KBM-7 (cell line): ENCODE data around the gene SCRN1.

Experiments used
- DNase-seq: peaks from one replicate; pipeline ENCODE4 v3.0.0-alpha.2; 2015
- in situ Hi-C: fragments of 300-500 bp; cut with MboI; formaldehyde crosslinking; loops from 2 replicates; pipeline ENCODE4 v1.14.3; 2020; ENCODE audit warnings: low sequenced_read_pairs, low pct_unique_long_range_greater_than_20kb, mixed read lengths

SCRN1 gene, protein sequence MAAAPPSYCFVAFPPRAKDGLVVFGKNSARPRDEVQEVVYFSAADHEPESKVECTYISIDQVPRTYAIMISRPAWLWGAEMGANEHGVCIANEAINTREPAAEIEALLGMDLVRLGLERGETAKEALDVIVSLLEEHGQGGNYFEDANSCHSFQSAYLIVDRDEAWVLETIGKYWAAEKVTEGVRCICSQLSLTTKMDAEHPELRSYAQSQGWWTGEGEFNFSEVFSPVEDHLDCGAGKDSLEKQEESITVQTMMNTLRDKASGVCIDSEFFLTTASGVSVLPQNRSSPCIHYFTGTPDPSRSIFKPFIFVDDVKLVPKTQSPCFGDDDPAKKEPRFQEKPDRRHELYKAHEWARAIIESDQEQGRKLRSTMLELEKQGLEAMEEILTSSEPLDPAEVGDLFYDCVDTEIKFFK

GRCh38 chr7:29989257-29989995 lies at the start of gene SCRN1:
Gene SCRN1 (minus strand): TSS chr7:29989801. CDS start chr7:29969067, 20,734 bp downstream.
- in situ Hi-C loops = no loop called here

GRCh38 chr7:30038196-30038980 lies 48.8 kb upstream of the SCRN1 start:
- in situ Hi-C loops = no loop called here
- no peak for DNase-seq

More at GRCh38 chr7:29989257-29989995, at the start of gene SCRN1:
- peak; percentile 54 for DNase-seq

DNA sequence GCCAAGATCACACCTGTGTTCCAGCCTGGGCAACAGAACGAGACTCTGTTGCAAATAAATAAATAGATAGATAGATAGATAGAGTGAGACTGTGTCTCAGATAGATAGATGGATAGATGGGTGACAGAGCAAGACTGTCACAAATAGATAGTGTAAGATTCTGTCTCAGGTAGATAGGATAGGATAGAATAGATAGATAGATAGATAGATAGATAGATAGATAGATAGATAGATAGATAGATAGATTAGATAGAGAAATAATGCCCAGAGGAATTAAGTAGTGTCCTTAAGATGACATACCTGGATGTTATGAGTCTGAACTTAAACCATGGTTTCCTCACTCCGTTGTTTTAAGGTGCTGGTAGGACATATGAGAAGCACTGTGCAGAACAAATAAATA lies 46.6 kb upstream of the SCRN1 start:
- DNase-seq = no peak
- in situ Hi-C loops = no loop called here

DNA sequence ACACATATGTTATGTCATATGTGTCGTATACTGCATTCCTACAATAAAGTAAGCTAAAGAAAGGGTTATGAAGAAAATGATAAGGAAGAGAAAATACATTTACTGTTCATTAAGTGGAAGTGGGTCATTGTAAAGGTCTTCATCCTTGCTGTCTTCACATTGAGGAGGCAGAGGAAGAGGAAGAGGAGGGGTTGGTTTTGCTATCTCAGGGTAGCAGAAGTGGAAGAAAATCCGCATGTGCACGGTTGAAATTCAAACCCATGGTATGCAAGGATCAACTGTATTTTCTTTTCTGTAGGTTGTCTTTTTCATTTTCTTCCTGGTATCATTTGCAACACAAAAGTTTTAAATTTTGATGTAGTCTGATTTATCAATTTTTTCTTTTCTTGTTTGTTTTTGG lies 44.9 kb upstream of the SCRN1 start:
- in situ Hi-C loops = no loop called here
- peak; percentile 11 for DNase-seq

DNA sequence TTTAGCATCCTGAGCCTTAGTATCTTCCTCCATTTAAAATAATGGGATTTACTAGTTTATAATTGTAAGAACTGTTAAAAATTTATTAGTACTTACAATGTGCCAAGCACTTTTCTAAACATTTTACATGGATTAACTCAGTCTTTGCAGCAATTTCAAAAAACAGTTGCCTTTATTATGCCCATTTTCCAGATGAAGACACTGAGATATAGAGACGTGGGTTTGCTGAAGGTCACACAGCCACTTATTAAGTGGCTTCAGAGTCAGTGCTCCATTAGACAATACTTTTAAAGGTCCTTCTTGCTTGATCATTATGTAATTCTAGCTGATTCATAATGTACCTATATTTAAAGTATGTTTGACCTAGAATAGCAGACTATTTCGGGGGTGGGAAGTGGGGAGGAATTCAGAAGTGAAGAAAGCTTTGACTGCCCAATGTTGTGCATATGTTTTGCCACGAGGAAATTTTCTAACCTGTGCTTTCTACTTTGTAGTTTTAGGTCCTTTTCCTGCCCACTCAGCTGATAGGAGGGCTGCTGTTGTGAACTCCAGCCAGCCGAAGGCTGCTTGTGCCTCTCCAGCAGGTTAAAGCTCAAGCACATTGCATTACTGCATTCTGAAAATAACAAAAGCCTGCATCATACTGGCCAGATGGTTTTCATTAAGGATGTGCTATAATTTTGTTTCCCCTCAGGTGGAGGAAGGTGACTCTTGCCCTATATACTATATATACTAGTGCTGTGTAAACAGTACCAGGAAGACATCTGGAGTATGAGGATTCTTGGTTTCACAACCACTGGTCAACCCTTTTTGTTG lies 42.9 kb upstream of the SCRN1 start:
- in situ Hi-C loops = no loop called here
- no peak for DNase-seq

DNA sequence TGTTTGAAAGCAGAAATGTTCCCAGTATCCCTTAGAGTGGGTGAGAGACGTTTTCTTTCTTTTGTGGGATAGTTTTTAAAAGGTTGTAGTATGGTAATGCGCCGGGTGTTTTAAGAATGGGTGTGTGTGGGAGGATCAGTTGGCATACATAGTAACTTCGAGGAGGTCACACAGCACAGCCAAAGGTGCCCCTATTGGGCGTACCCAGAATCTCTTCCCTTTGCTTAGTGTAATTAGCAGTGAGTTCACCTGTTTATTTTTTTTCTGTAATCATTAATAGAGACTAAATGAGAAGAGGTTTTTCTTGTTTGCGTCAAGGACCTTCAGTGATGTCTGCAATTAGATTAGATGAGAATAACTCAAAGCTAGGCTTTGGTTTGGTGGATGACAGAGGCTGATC lies 40.1 kb upstream of the SCRN1 start:
- in situ Hi-C loops = no loop called here
- peak; percentile 34 for DNase-seq

DNA sequence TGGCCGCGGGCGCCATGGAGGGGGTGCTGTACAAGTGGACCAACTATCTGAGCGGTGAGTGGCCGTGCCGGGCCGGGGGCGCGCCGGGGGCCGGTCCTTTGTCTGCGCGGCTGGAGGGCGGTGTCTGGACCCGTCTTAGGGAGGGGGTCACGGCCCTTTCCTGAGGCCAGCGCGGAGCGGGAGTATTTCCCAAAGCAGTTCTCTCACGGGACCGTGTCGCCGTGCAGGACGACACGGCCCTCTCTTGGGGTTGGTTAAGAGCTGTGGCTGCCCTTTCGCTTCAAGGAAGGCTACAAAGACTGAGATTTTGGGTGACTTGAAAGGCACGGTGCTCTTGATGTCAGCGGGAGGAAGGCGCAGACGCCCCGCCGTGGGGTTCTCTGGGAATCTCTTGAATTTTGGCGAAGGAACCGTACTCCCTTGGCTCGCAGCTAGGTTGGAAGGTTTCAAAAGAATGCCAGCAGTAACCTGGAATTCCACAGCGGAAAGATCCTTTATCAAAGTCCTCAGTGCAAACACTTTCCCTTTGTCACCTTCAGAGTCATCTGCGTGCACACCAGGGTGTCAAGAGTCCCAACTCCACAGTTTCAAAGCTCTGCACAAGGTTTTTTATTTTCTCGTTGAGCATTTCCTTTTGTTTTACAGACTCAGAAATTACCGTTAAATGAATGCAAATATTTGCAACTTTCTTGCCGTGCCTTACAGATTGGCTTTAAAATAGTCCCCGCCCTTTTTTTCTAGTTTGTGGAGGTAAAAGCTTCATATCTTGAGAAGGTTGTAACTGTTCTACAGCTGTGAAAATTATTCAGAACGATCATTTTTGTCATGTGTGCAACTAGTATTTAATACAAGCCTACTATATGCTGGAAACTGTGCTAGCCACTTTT lies 39.4 kb upstream of the SCRN1 start:
- in situ Hi-C loops = no loop called here
- peak; percentile 61 for DNase-seq

- peak; percentile 93 for DNase-seq
- in situ Hi-C loops = no loop called here
Measured at GRCh38 chr7:30028216-30028748, 38.7 kb upstream of the SCRN1 start, which contains the start of gene PLEKHA8. Gene PLEKHA8 (plus strand): TSS chr7:30028412. CDS start chr7:30028763, 351 bp downstream.

- in situ Hi-C loops = no loop called here
- no peak for DNase-seq
Measured at GRCh38 chr7:30027740-30028215, 38.2 kb upstream of the SCRN1 start.

- in situ Hi-C loops = no loop called here
- DNase-seq = no peak
Measured at GRCh38 chr7:30027065-30027456, 37.5 kb upstream of the SCRN1 start.

DNA sequence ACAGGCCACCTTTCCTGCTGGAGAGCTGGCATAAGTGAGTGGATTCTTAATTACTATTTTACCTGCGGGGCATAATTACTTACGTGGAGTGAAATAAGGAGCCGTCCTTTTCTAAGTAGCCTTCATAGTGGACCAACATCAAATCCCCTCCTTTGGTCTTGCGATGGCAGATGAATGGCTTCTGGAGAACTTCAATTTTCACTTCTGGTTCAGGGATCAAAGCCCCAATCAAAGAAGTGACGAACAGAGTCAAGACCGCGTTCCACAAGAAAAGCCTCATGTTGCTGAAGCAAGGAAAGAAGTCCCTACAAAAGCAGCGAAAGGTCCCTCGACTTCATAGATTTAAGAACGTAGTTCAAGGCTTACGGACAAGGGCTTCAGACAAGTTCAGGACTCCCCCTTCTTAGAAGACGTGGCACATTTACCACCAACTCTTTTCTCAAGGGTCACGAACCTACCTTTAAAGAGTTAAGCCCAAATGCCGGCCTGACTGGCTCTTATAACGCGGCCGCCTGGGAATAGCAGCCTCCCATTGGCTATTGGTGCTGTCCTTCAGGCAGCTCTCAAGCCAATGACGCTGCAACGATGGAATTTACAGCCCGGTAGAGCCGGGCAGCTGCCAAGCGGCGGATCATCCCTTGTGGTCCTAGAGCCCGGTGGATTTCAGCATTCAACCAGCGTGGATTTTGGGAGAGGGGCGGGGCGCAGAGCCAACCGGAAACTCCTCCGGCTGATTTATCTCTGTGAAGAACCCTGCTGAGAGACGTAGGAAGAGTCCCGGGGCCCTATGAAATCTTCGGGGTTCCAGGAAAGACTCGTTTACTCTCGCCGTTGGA lies 36.8 kb upstream of the SCRN1 start, which contains the start of gene FKBP14:
FKBP14 (minus strand) TSS at position 474 of the 836 bp plus-strand sequence; CDS start at position 280, 194 bp downstream.
- in situ Hi-C loops = no loop called here
- peak; percentile 98 for DNase-seq

GRCh38 chr7:30023524-30023923 lies 33.9 kb upstream of the SCRN1 start:
- no peak for DNase-seq
- in situ Hi-C loops = no loop called here

GRCh38 chr7:30022991-30023390 lies 33.4 kb upstream of the SCRN1 start:
- DNase-seq = no peak
- in situ Hi-C loops = no loop called here

DNA sequence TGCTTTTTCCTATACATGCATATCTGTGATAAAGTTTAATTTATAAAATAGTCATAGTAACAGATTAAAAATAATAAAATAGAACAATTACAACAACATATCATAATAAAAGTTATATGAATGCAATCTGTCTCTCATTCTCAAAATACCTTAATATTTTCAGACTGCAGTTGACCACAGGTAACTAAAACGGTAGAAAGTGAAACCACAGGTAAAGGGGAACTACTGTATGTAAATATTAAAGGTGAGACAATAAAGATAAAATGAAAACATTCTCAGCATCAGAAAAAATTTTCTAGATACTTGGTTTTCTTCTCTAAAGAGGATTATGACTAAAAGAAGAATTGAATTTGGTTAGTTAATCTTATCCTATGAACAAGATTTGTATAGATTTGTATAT lies 30.9 kb upstream of the SCRN1 start:
- in situ Hi-C loops = no loop called here
- DNase-seq = no peak

DNA sequence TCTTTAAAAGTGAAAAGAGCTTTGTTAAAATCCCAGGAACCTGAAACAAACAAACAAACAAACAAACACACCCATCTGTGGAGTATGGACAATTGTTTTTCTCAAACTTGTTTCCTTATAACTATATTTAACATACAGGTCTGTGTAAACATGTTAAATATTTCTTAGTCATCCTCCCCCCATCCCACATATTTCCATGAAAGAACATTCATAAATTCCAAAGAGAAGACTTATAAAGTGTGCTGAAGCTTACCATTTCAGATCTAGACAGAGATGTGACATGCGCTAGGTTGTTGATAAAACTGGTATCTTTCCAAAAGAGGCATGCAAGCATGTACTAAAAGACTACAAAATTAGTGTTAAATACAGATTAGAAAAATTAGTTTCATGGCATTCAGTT lies 30.4 kb upstream of the SCRN1 start:
- no peak for DNase-seq
- in situ Hi-C loops = no loop called here

DNA sequence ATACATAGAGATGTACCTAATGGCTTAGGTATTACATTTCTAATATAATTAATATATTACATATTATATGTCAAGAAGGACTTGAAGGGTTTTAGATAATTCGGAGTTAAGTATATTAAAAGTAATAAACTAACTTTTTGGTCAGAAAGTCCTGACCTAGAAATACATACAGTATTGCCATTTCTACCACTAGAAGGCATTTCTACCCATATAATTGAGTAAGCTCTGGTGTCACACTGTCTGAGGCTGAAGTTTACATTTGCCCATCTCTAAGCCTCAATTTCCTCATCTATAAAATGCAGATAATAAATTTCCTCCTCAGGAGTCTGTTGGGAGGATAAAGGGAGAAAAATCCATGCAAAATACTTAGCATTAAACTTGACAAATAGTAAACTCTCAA lies 29.8 kb upstream of the SCRN1 start:
- in situ Hi-C loops = no loop called here
- DNase-seq = no peak

- in situ Hi-C loops = no loop called here
Measured at GRCh38 chr7:30018451-30018850, 28.9 kb upstream of the SCRN1 start.

More at GRCh38 chr7:30018451-30018850, 28.9 kb upstream of the SCRN1 start:
- no peak for DNase-seq
